ENCODE data around the gene PRELID3B.

PRELID3B gene

DNA sequence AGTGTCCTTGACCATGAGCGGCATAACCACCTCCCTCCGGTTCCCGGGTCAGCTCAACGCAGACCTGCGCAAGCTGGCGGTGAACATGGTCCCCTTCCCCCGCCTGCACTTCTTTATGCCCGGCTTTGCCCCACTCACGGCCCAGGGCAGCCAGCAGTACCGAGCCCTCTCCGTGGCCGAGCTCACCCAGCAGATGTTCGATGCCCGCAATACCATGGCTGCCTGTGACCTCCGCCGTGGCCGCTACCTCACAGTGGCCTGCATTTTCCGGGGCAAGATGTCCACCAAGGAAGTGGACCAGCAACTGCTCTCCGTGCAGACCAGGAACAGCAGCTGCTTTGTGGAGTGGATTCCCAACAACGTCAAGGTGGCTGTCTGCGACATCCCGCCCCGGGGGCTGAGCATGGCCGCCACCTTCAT, 18.5 kb downstream of the PRELID3B start:
- Histone ChIP-seq H3K4me1 (ENCODE audit: control insufficient read depth, insufficient read depth, low read length) (peaks cover 22% of the 10 kb centered on the region), H3K4me3 (ENCODE audit: low read length) (no peak overlapping the region), H3K36me3 (ENCODE audit: insufficient read depth, low read length) (peaks cover 57% of the 10 kb centered on the region), H3K4me2 (ENCODE audit: low read length) (no peak overlapping the region), H3K9ac (ENCODE audit: low read depth, low read length) (no peak overlapping the region), H3K9me3 (replicated peaks; ENCODE audit: low read length) (no peaks in the 10 kb centered on the region), H3K27me3 (ENCODE audit: control insufficient read depth, insufficient read depth, low read length) (no peaks in the 10 kb centered on the region)

GRCh38 chr20:59023616-59024015, 19.0 kb downstream of the PRELID3B start:
- Histone ChIP-seq H3K36me3 (ENCODE audit: insufficient read depth, low read length) (peaks cover 54% of the 10 kb centered on the region), H3K27me3 (ENCODE audit: control insufficient read depth, insufficient read depth, low read length) (no peaks in the 10 kb centered on the region), H3K9me3 (replicated peaks; ENCODE audit: low read length) (no peaks in the 10 kb centered on the region), H3K4me1 (ENCODE audit: control insufficient read depth, insufficient read depth, low read length) (peaks cover 17% of the 10 kb centered on the region), H3K4me2 (ENCODE audit: low read length) (no peak overlapping the region), H3K4me3 (ENCODE audit: low read length) (no peak overlapping the region), H3K9ac (ENCODE audit: low read depth, low read length) (no peak overlapping the region)

GRCh38 chr20:59022754-59023153, 19.8 kb downstream of the PRELID3B start:
- Histone ChIP-seq H3K9ac (ENCODE audit: low read depth, low read length) (no peak overlapping the region), H3K36me3 (ENCODE audit: insufficient read depth, low read length) (peaks cover 49% of the 10 kb centered on the region), H3K9me3 (replicated peaks; ENCODE audit: low read length) (no peaks in the 10 kb centered on the region), H3K4me3 (ENCODE audit: low read length) (no peak overlapping the region), H3K27me3 (ENCODE audit: control insufficient read depth, insufficient read depth, low read length) (no peaks in the 10 kb centered on the region), H3K4me1 (ENCODE audit: control insufficient read depth, insufficient read depth, low read length) (peaks cover 10% of the 10 kb centered on the region), H3K4me2 (ENCODE audit: low read length) (no peak overlapping the region)

DNA sequence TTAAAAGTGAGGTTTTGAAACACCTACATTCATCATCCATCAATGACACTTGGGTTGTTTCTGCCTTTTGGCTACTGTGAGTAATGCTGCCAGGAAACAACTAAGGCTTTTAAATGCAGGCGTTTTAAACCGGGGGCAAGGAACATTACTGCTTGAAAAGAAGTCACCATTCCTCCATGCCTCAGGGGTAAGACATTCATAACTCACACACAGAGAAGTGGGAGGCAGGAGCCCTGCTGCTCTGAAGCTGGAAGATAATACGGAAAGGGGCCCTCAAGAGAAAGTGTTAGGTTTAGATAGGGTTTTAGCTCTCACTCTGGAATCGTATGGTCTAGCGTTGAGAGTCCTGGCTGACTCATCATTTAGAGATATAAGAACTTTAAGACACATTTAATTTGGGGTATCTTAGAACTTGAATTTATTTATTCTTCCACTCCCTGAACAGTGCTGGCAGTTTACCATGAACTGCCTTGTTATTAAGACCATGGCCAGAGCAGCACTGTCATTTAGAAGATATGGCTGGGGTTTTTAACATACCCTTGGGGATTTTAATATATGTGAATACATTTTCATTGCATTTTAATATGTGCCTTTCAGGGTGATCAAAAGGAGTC, 21.5 kb downstream of the PRELID3B start:
- H3K4me3 ChIP-seq (ENCODE audit: low read length), result no peak overlapping the region
- H3K9ac ChIP-seq (ENCODE audit: low read depth, low read length), result no peak overlapping the region
- H3K9me3 ChIP-seq (replicated peaks; ENCODE audit: low read length), result no peaks in the 10 kb centered on the region
- H3K36me3 ChIP-seq (ENCODE audit: insufficient read depth, low read length), result peaks cover 35% of the 10 kb centered on the region
- no peaks in the 10 kb centered on the region for H3K4me1 ChIP-seq (ENCODE audit: control insufficient read depth, insufficient read depth, low read length)
- H3K4me2 ChIP-seq (ENCODE audit: low read length), result no peak overlapping the region
- H3K27me3 ChIP-seq (ENCODE audit: control insufficient read depth, insufficient read depth, low read length), result no peaks in the 10 kb centered on the region

DNA sequence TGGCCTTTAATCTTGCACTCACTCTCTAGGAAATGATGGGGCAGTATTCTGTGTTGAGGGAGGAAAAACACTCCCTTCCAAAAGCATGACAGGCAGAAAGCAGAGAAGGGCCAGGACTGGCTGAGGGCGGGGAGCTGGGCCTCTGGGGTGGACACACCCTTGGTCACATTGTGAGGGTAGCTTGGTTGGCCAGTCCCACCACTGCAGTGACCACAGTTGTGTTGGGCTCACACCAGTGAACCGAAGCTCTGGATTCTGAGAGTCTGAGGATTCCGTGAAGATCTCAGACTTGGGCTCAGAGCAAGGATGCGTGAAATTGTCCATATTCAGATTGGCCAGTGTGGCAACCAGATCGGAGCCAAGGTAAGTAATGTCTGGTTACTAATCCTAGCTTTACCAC, 23.4 kb downstream of the PRELID3B start, which contains the start of gene TUBB1:
Gene TUBB1 (plus strand): TSS at position 213 of the 400 bp plus-strand sequence. CDS start 94 bp downstream, at position 307.
- Histone ChIP-seq H3K9ac (ENCODE audit: low read depth, low read length) (no peak within 1 kb of the TSS), H3K9me3 (replicated peaks; ENCODE audit: low read length) (no peaks in the 10 kb centered on the region), H3K4me3 (ENCODE audit: low read length) (no peak within 1 kb of the TSS), H3K27me3 (ENCODE audit: control insufficient read depth, insufficient read depth, low read length) (no peaks in the 10 kb centered on the region), H3K36me3 (ENCODE audit: insufficient read depth, low read length) (peaks cover 18% of the 10 kb centered on the region), H3K4me2 (ENCODE audit: low read length) (no peak within 1 kb of the TSS), H3K4me1 (ENCODE audit: control insufficient read depth, insufficient read depth, low read length) (no peaks in the 10 kb centered on the region)

- H3K9ac ChIP-seq (ENCODE audit: low read depth, low read length), result no peak overlapping the region
- no peak overlapping the region for H3K4me3 ChIP-seq (ENCODE audit: low read length)
These were observed 23.8 kb downstream of the PRELID3B start for GRCh38 chr20:59018817-59019216.

DNA sequence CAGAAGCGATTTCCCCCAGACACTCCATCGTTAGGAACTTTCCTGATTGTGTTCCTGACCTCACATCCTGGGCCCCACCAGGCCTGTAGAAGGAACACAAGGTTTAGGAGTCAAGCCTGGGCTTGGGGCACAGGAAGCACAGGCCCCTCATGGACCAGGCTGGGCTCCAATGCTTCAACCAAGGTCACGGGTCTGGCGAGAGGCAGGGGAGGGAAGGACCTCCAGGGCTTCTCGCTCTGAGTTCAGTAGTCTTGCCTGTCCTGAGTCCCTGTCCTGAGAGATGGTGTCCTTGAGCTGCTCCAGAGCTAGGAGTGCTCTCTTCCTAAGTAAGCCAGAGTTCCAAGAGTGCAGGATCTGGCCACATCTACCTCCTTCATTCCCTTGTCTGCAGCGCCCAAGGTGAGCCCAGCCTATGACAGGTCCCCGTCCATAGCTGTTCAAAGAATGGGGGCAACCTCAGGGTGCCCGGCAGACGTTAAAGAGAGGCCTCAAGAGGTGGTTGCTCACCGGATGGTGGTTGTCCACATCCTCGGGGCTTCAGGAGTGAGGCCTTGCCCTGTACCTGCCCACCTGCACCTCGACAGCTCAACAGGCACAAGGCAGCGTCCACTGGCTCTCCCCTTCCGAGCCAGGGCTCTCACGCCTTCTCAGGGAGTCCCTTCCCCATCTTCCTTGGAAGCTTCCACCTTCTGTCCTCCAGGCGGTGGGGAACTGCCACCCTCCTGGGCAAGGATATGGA, 24.9 kb downstream of the PRELID3B start:
- Histone ChIP-seq H3K27me3 (ENCODE audit: control insufficient read depth, insufficient read depth, low read length) (no peaks in the 10 kb centered on the region), H3K4me1 (ENCODE audit: control insufficient read depth, insufficient read depth, low read length) (no peaks in the 10 kb centered on the region), H3K36me3 (ENCODE audit: insufficient read depth, low read length) (peaks cover 4% of the 10 kb centered on the region), H3K9me3 (replicated peaks; ENCODE audit: low read length) (no peaks in the 10 kb centered on the region), H3K4me2 (ENCODE audit: low read length) (no peak overlapping the region), H3K4me3 (ENCODE audit: low read length) (no peak overlapping the region), H3K9ac (ENCODE audit: low read depth, low read length) (no peak overlapping the region)

More at GRCh38 chr20:59018817-59019216, 23.8 kb downstream of the PRELID3B start:
- Histone ChIP-seq H3K36me3 (ENCODE audit: insufficient read depth, low read length) (peaks cover 14% of the 10 kb centered on the region), H3K9me3 (replicated peaks; ENCODE audit: low read length) (no peaks in the 10 kb centered on the region), H3K4me1 (ENCODE audit: control insufficient read depth, insufficient read depth, low read length) (no peaks in the 10 kb centered on the region), H3K4me2 (ENCODE audit: low read length) (no peak overlapping the region), H3K27me3 (ENCODE audit: control insufficient read depth, insufficient read depth, low read length) (no peaks in the 10 kb centered on the region)

DNA sequence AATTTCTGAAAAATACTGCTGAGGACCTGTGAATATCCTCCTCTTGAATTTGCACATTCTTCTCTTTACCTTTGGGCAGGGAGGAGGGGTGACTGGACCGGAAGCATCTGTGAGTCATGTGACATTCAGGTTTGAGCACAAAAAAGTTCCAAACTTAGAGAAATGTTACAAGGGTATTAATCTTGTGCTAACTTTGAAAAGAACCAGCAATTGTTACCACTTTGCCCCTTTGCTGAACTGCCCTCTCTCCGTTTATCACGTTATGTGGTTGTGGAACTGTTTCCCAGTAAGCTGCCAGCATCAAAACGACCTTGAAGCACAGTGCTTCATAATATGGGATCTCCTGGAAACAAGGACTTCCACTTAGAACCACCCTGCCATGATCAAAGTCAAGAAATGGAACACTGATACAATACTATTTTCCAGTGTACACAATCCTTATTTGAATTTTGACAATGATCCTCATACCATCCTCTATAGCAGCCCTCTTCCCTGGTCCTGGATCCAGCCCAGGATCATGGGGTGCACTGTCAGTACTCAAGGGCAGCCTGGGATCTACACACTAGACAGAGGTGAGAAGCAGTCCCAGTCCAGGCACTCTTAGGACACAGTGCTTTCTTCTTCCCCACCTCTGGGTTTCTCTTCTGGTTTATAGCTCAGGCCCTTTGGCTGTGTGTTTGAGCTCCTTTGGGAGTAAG, 25.6 kb downstream of the PRELID3B start:
- H3K27me3 ChIP-seq (ENCODE audit: control insufficient read depth, insufficient read depth, low read length), result no peaks in the 10 kb centered on the region
- H3K36me3 ChIP-seq (ENCODE audit: insufficient read depth, low read length), result no peaks in the 10 kb centered on the region
- H3K9me3 ChIP-seq (replicated peaks; ENCODE audit: low read length), result no peaks in the 10 kb centered on the region
- no peaks in the 10 kb centered on the region for H3K4me1 ChIP-seq (ENCODE audit: control insufficient read depth, insufficient read depth, low read length)
- no peak overlapping the region for H3K4me2 ChIP-seq (ENCODE audit: low read length)
- H3K9ac ChIP-seq (ENCODE audit: low read depth, low read length), result no peak overlapping the region
- H3K4me3 ChIP-seq (ENCODE audit: low read length), result no peak overlapping the region

- H3K27me3 ChIP-seq (ENCODE audit: control insufficient read depth, insufficient read depth, low read length), result no peaks in the 10 kb centered on the region
- no peaks in the 10 kb centered on the region for H3K9me3 ChIP-seq (replicated peaks; ENCODE audit: low read length)
- H3K4me1 ChIP-seq (ENCODE audit: control insufficient read depth, insufficient read depth, low read length), result peaks cover 6% of the 10 kb centered on the region
- no peaks in the 10 kb centered on the region for H3K36me3 ChIP-seq (ENCODE audit: insufficient read depth, low read length)
- H3K4me2 ChIP-seq (ENCODE audit: low read length), result no peak overlapping the region
- H3K4me3 ChIP-seq (ENCODE audit: low read length), result no peak overlapping the region
- H3K9ac ChIP-seq (ENCODE audit: low read depth, low read length), result no peak overlapping the region
These were observed 26.5 kb downstream of the PRELID3B start for GRCh38 chr20:59015812-59016711.

DNA sequence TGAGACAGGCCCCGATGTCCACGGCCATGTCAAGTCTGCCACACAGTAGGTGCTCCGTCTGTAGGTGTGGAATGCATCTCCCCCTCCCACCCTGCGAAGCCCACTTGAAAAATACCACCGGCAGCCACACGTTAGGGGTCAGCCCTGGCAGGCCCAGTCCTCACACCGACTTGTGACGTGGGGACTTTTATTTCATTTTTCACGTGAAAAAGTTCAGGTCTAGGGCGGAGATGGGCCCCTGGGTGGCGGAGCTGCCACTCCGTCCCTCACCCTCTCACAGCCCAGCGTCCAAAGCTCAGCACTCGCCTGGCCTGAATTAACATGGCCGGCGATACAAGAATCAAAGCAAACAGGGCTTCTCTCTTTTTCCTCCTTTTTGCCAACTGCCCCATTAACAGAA, 27.2 kb downstream of the PRELID3B start:
- Histone ChIP-seq H3K9ac (ENCODE audit: low read depth, low read length) (no peak overlapping the region), H3K27me3 (ENCODE audit: control insufficient read depth, insufficient read depth, low read length) (no peaks in the 10 kb centered on the region), H3K4me2 (ENCODE audit: low read length) (no peak overlapping the region), H3K36me3 (ENCODE audit: insufficient read depth, low read length) (no peaks in the 10 kb centered on the region), H3K9me3 (replicated peaks; ENCODE audit: low read length) (no peaks in the 10 kb centered on the region), H3K4me3 (ENCODE audit: low read length) (no peak overlapping the region), H3K4me1 (ENCODE audit: control insufficient read depth, insufficient read depth, low read length) (peaks cover 13% of the 10 kb centered on the region)

All from skeletal muscle satellite cell (primary cell).